Measurements from ENCODE around the gene MAP2K3.

MAP2K3 gene

DNA sequence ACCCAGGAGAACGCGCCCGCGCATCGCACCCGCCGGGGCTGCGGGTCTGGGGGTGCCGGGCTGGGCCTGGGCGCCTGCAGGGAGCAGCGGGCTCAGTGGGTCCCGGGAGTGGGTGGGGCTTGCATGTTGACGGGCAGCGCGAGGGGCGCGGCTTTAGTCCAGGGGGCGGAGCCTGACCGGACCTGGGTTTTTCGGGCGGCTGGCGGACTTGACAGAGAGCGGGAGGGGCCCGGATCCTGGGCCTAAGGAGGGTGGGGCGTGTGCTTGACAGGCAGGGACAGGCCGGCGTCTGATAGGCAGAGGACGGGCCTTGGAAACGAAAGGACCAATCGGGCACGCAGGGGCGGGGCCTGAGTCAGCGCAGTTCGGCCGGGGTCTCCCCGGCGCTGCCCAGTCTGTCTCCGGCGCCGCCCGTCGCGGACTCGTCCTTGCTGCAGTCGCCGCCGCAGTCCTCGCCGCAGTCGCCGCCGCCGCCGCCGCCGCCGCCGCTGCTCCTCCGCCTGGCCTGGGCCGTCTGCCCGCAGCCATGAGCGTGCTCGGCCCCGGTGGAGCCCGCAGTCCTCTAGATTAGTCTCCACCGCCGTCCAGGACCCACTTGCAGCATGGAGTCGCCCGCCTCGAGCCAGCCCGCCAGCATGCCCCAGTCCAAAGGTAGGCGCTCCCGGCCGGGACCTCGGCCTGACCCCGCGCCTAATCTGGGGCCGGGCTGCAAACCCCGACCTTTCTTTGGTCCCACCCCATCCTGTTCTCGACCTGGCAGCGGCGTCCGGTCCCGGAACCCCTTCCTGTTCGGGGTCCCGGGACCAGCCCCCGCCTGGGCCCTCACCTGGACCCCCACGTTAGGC, at the start of gene MAP2K3:
Gene MAP2K3, plus strand, starts transcription at position 393 of the 845 bp plus-strand sequence. Its CDS starts 210 bp downstream, at position 603.
- peak; percentile 100 for DNase-seq

DNA sequence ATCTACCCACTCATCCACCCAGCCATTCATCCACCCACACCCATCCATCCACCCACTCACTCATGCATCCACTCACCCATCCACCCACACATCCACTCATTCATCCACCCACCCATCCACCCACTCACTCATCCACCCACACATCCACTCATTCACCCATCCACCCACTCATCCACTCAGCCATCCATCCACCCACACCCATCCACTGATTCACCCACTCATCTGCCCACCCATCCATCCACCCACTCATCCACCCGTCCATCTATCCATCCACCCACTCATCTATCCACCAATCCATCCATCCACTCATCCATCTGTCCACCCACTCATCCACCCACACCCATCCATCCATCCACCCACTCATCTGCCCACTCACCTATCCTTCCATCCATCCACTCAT, 48.6 kb upstream of the MAP2K3 start:
- DNase-seq = no peak

DNA sequence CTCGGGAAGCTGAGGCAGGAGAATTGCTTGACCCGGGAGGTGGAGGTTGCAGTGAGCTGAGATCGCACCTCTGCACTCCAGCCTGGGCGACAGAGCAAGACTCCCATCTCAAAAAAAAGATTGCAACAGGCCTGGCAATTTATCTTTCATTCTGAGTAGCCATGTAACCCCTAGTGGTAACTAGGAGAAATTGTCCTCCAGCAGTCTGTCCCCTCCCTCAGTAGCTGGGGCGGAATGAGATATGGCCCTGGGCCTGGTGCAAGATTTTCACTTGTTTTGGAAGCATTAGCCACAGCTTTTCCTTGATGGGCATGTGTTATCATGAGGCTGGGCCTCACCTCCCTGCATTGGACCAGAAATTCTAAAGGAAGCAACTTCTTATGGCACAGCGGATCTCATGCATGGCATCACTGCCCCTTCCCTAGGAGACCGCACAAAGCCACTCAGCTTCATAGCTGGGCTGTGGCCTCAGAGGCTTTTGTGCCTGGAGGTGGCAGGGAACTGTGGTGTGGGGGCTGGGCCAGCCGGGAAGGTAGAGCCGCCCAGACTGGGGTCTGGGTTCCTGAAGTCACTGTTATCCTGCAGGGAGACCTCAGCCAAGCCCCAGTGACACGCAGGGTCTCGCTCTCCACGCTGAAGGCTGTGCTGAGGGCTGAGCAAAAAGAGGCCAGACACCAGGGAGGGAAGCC, 44.7 kb upstream of the MAP2K3 start:
- no peak for DNase-seq

GRCh38 chr17:21240369-21241055, 44.0 kb upstream of the MAP2K3 start:
- no peak for DNase-seq

GRCh38 chr17:21241564-21241963, 42.9 kb upstream of the MAP2K3 start:
- DNase-seq = no peak

- DNase-seq = no peak
Observed at GRCh38 chr17:21242026-21242697, 42.3 kb upstream of the MAP2K3 start.

GRCh38 chr17:21242780-21243515, 41.6 kb upstream of the MAP2K3 start:
- DNase-seq = no peak

- DNase-seq = no peak
Observed at GRCh38 chr17:21243516-21244303, 40.8 kb upstream of the MAP2K3 start.

DNA sequence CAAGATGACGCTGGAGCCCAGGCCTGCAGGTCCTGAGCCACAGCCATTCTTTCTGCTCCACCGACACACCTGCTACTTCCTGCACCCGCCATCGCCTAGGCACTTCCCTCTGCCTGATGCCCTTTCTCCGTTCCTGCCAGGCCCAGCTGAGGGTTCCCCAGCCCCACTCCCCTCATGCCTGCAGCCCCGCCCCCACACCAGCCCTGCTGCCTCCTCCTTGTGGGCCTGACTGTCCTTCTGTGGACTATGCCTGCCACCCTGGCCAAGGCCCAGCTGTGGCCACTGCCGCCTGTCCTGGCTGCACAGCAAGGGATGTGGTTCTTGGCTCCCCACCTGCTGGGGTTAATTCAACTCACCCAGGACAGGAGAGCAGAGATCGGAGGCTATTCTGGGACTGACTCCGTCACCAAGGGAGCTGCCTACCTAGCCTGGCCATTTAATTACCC, 38.8 kb upstream of the MAP2K3 start:
- DNase-seq = no peak

DNA sequence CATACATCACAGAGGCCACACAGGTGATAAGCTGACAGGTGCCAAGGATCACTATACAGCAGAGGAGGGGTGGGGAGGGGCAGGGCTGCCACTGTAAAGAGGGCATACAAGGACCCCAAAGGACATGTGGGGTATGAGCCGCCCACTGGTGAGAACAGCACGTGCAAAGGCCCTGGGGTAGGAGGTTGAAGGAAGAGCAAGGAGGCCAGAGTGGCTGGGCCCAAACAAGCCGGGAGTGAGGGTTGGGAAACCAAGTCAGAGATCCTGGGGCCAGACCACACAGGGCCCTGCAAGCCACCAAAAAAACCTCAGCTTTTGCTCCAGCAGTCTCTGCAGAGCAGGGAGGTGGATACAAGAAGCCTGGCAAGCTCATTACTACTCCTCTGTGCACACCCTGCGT, 37.8 kb upstream of the MAP2K3 start:
- DNase-seq = no peak

DNA sequence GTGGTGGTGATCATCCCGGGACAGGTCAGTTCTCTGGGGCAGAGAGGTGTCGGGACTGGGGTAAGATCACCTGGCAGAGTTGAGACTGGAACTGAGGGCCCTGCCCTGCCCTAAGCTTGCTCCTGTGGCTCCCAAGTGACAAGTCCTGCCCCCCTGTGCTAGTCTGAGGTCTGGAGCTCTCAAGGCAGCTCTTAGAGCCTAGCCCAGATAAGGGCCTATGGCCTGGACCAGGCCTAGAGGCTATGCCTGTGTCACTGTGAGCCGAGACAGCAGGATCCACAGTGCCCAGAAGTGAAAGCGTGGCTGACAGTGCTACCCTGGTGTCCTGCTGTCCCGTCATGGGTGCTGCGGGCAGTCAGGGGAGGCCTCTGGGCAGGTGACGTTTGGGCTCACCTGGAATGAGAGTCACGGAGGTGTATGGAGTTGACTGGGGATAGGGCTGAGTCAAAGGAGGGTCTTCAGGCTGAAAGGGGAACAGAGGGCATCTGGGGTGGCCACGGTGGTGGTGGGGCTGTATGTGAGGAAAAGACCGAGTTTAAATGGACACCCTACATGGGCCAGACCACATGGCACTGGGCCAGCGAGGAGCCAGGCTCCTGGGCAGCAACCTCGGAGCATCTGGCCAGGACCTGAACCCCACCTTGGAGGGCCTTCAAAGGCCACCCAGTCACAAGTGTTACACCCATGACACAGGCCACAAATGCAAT, 36.8 kb upstream of the MAP2K3 start:
- DNase-seq = no peak

DNA sequence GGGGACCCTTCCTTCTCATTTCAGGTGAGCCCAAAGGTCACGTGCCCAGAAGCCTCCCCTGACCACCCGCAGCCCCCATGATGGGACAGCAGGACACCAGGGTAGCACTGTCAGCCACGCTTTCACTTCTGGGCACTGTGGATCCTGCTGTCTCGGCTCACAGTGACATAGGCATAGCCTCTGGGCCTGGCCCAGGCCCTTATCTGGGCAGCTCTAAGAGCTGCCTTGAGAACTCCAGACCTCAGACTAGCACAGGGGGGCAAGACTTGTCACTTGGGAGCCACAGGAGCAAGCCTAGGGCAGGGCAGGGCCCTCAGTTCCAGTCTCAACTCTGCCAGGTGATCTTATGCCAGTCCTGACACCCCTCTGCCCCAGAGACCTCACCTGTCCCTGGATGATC, 36.0 kb upstream of the MAP2K3 start:
- no peak for DNase-seq

DNA sequence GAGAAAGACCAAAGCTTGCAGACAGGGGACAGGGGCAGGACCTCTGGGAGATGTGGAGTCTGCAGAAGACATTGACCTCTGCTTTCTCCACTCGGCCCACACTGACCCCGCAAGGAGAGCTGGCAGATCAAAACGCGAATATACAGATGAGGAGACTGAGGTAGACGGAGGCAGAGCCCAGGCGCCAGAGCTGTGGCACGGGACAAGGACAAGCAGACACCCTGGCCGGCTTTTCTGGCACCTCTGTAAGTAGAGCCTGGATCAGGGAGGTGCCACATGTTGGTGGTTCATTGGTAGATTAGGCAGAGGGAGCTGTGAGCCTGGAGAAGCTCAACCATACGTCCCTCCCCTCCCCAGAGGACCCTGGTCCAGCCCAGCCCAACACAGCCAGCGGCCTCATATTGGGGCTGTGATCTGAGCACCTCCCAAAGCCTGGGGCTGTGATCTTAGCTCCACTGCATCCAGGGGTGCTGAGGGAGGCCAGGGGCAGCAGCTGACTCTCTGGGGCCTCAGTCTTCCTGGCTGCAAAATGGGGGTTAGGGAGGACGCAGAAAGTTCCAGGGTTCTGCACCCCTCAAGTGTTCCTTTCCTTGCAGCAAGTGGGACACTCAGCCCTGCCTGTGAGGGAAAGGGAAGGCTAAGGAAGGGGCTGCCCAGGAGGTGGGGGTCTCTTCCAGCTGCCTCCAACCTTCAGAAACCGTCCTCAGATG, 35.3 kb upstream of the MAP2K3 start:
- DNase-seq = no peak

DNA sequence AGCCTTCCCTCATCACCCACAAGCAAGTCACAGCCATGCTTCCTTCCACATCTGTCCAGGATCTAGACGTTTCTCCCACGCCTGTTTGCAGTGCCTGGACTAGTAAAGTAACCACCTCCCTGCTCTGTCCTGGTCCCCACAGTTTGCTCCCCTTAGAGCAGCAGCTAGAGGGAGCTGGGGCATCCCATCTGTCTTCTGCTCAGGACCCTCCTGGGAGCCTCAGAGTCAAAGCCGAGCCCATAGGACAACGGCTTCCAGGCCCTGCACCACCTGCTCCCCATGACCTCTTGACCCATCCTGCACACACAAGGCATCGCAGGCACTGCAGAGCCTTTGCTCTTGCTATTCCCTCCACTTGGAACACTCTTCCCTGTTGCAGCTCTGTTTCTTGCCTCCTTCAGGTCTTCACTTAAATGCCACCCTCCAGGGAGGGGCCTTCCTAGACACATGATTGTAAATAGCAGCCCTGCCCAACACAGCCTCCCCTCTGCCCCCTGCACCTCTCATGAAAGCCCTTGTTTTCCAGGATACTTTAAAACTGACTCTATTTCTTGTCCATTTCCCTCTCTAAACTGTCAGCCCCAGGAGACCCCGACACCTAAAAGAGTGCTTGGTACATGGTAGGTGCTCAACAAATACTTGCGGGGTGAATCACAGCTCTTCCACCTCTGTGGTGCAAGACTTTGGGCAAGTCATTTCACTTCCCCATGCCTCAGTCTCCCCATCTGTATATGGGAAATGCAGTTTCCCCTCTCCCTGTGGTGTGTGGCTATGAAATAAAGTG, 34.4 kb upstream of the MAP2K3 start:
- no peak for DNase-seq

GRCh38 chr17:21250854-21251253, 33.7 kb upstream of the MAP2K3 start:
- DNase-seq = no peak

GRCh38 chr17:21251337-21252010, 33.0 kb upstream of the MAP2K3 start:
- DNase-seq = no peak

DNA sequence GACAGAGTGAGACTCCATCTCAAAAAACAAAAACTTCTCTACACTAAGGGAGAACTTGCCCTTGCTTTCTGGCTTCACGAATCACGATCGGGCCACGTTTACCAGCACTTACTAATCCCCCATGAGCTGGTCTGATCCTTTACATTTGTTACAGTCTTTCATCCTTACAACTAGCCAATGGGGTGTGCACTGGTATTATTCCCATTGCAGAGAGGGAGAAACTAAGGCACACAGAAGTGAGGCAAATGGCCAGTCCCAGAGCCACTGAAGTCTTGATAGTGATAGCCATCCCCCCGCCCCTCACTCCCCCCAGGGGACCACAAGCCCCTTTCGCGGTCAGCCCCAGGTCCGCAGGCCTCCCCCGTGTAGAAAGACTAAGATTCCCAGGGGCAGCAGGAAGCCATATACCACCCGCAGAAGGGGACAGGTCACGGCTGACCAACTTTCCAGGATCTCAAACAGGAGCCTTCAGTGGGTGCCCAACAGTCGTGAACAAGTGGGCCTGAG, 32.2 kb upstream of the MAP2K3 start:
- DNase-seq = no peak
